ENCODE data around the gene AATF.

Gene AATF

DNA sequence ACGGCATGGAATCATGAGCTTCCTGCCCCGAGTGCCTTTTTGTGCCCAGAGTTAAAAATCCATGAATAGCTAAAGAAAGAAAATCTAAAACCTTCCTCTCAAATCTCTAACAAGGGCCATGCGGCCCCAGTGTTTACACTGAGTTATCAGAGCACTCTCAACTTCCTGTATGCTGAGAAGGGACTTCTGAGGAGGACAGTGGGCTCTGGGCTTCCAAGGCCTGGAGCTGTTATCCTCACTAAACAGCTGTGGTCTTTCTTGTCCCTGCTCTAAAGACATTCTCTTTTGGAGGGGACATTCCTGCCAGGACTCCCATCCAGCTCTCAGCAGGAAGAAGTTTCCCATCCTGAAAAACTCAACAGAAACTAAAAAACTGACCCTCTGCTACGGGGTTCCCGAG is 135.6 kb downstream of the AATF start:
- Mint-ChIP-seq H3K9me3 (peaks cover 19% of the 10 kb centered on the region), H3K4me1 (peaks cover 63% of the 10 kb centered on the region)

GRCh38 chr17:37086334-37086733 is 137.6 kb downstream of the AATF start:
- Mint-ChIP-seq H3K4me1 (peaks cover 83% of the 10 kb centered on the region), H3K36me3 (ENCODE audit: low read depth) (peaks cover 56% of the 10 kb centered on the region), H3K9me3 (peaks cover 3% of the 10 kb centered on the region)

More for the DNA sequence above, 135.6 kb downstream of the AATF start:
- Mint-ChIP-seq H3K27ac (no peak overlapping the region), H3K4me3 (no peak overlapping the region), H3K27me3 (ENCODE audit: low read depth, poor library complexity) (peaks cover 9% of the 10 kb centered on the region), H3K36me3 (ENCODE audit: low read depth) (peaks cover 57% of the 10 kb centered on the region)
- no peak for DNase-seq
- TF ChIP-seq, protein P1, sequence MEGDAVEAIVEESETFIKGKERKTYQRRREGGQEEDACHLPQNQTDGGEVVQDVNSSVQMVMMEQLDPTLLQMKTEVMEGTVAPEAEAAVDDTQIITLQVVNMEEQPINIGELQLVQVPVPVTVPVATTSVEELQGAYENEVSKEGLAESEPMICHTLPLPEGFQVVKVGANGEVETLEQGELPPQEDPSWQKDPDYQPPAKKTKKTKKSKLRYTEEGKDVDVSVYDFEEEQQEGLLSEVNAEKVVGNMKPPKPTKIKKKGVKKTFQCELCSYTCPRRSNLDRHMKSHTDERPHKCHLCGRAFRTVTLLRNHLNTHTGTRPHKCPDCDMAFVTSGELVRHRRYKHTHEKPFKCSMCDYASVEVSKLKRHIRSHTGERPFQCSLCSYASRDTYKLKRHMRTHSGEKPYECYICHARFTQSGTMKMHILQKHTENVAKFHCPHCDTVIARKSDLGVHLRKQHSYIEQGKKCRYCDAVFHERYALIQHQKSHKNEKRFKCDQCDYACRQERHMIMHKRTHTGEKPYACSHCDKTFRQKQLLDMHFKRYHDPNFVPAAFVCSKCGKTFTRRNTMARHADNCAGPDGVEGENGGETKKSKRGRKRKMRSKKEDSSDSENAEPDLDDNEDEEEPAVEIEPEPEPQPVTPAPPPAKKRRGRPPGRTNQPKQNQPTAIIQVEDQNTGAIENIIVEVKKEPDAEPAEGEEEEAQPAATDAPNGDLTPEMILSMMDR (IDR thresholded peaks at IDR 0.05), result no peak

DNA sequence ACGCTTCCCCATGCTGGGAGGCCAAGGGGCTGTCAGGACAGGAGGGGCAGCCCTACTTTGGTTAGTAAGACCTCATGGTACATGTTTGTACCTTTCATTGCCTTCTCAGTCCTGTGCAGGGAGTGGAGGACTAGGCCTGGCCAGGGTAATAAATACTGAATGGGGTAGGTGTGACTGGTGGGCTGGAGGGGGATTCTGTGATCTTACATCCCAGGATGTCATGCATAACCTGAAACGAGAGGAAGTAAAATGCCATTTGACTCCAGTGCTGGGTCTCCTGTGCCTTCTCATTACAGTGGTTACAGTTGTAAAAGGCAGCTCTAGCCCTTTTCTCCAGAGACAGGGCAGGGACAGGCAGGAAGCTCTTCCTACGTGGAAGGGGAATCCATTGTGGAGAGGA is 138.2 kb downstream of the AATF start:
- Mint-ChIP-seq H3K36me3 (ENCODE audit: low read depth) (peaks cover 50% of the 10 kb centered on the region), H3K27ac (peak overlapping the region; percentile 37), H3K9me3 (no peaks in the 10 kb centered on the region), H3K4me3 (no peak overlapping the region), H3K4me1 (peaks cover 86% of the 10 kb centered on the region), H3K27me3 (ENCODE audit: low read depth, poor library complexity) (no peaks in the 10 kb centered on the region)
- TF ChIP-seq, protein P1 (IDR thresholded peaks at IDR 0.05), result no peak
- no peak for DNase-seq

More at GRCh38 chr17:37086334-37086733, 137.6 kb downstream of the AATF start:
- Mint-ChIP-seq H3K27ac (peak overlapping the region; percentile 76), H3K4me3 (no peak overlapping the region), H3K27me3 (ENCODE audit: low read depth, poor library complexity) (peaks cover 5% of the 10 kb centered on the region)
- DNase-seq, result no peak
- TF ChIP-seq, protein P1 (IDR thresholded peaks at IDR 0.05), result no peak

GRCh38 chr17:37087683-37088082 is 138.9 kb downstream of the AATF start:
- H3K9me3 Mint-ChIP-seq, result no peaks in the 10 kb centered on the region
- no peak overlapping the region for H3K4me3 Mint-ChIP-seq
- TF ChIP-seq, protein P1 (IDR thresholded peaks at IDR 0.05), result no peak

DNA sequence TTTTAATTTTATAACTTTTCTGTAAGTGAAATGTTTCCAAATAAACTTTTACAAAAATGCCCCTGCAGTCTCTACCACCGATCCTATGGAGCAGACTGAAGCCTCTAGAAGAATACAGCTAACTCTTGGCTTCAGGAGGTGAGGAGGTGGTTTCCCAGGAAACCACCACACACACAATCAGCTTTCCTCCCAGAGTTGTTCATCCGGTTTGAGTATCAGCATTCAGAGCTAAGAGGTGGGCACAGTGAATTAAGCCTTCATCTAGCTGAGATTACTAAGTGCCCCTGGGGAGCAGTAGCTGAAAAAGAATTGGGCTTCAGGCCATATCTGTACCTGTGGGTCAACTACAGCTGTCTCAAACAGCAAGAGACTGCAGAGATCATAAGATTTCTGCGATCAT is 139.7 kb downstream of the AATF start:
- no peak overlapping the region for H3K4me3 Mint-ChIP-seq
- peaks cover 80% of the 10 kb centered on the region for H3K4me1 Mint-ChIP-seq
- DNase-seq, result no peak
- TF ChIP-seq, protein P1 (IDR thresholded peaks at IDR 0.05), result no peak
- H3K27ac Mint-ChIP-seq, result no peak overlapping the region
- H3K27me3 Mint-ChIP-seq (ENCODE audit: low read depth, poor library complexity), result no peaks in the 10 kb centered on the region
- H3K36me3 Mint-ChIP-seq (ENCODE audit: low read depth), result peaks cover 61% of the 10 kb centered on the region
- H3K9me3 Mint-ChIP-seq, result no peaks in the 10 kb centered on the region

More at GRCh38 chr17:37087683-37088082, 138.9 kb downstream of the AATF start:
- Mint-ChIP-seq H3K4me1 (peaks cover 86% of the 10 kb centered on the region), H3K27ac (peak overlapping the region; percentile 8), H3K36me3 (ENCODE audit: low read depth) (peaks cover 54% of the 10 kb centered on the region), H3K27me3 (ENCODE audit: low read depth, poor library complexity) (no peaks in the 10 kb centered on the region)
- DNase-seq, result no peak

DNA sequence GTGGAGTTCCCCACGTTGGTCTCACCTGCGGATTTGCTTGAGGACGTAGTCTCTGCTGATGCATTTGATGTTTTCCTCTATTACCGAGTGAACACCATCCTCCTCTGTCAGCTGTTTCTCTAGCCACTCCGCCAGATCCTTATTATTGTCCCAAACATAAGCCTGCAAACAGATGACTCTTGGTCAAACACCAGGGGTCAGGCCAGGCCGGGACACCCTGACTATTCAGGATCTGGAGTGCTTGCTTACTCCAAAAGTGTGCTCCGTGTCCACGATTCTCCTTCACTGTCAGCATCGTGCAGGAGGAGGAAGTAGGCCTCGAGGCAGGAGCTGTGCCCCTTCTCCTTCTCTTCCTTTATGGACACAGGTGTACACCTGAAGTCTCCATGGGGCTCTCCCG is 140.2 kb downstream of the AATF start:
- peaks cover 76% of the 10 kb centered on the region for H3K4me1 Mint-ChIP-seq
- peak overlapping the region; percentile 94 for H3K27ac Mint-ChIP-seq
- TF ChIP-seq, protein P1 (IDR thresholded peaks at IDR 0.05), result no peak
- no peak overlapping the region for H3K4me3 Mint-ChIP-seq
- H3K27me3 Mint-ChIP-seq (ENCODE audit: low read depth, poor library complexity), result no peaks in the 10 kb centered on the region
- no peak for DNase-seq
- H3K36me3 Mint-ChIP-seq (ENCODE audit: low read depth), result peaks cover 66% of the 10 kb centered on the region
- no peaks in the 10 kb centered on the region for H3K9me3 Mint-ChIP-seq
